ENCODE results near the gene GNPDA2. TPM values are rescaled to one million over a fixed set of nuclear protein-coding genes. Genes with fewer than 3 reads are reported as not detected.

GNPDA2 gene
- total and polyA plus RNA-seq, 2 experiments from 2014 or later: 8.8 to 20.3 TPM

DNA sequence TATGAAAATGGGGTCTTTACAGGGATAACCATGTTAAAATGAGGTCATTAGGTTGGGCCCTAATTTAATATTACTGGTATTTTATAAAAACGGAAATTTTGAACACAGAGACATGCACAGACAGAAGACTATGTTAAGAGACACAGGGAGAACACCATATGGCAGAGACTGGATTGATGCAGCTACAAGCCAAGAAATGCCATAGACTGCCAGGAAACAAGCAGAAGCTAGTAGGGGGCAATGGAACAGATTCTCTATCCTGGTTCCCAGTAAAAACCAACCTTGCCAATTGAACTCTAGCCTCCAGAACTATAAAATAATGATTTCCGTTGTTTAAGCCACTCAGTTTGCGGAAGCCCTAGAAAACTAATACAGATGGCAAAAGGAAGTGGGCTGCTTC lies 54.7 kb downstream of the GNPDA2 start:
- no peak overlapping the region for H3K4me2 ChIP-seq
- H3K4me3 ChIP-seq: no peak overlapping the region
- DNase-seq (ENCODE audit: low spot score): no peak
- no peaks in the 10 kb centered on the region for H3K36me3 ChIP-seq (replicated peaks; ENCODE audit: insufficient read depth, low read depth)
- no peak overlapping the region for H2AFZ ChIP-seq
- TF ChIP-seq, protein P1, sequence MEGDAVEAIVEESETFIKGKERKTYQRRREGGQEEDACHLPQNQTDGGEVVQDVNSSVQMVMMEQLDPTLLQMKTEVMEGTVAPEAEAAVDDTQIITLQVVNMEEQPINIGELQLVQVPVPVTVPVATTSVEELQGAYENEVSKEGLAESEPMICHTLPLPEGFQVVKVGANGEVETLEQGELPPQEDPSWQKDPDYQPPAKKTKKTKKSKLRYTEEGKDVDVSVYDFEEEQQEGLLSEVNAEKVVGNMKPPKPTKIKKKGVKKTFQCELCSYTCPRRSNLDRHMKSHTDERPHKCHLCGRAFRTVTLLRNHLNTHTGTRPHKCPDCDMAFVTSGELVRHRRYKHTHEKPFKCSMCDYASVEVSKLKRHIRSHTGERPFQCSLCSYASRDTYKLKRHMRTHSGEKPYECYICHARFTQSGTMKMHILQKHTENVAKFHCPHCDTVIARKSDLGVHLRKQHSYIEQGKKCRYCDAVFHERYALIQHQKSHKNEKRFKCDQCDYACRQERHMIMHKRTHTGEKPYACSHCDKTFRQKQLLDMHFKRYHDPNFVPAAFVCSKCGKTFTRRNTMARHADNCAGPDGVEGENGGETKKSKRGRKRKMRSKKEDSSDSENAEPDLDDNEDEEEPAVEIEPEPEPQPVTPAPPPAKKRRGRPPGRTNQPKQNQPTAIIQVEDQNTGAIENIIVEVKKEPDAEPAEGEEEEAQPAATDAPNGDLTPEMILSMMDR (IDR thresholded peaks at IDR 0.05; ENCODE audit: poor library complexity): no peak
- no peak for TF ChIP-seq EZH2 (IDR thresholded peaks at IDR 0.05; ENCODE audit: borderline replicate concordance)
- no peak for TF ChIP-seq EZH2phosphoT487 (IDR thresholded peaks at IDR 0.05; ENCODE audit: low read depth, severe bottlenecking, unreplicated experiment)
- H3K4me1 ChIP-seq (ENCODE audit: insufficient read depth): no peaks in the 10 kb centered on the region
- H4K20me1 ChIP-seq (ENCODE audit: insufficient read depth, poor library complexity, severe bottlenecking): no peaks in the 10 kb centered on the region
- H3K9me3 ChIP-seq (ENCODE audit: low read depth): no peaks in the 10 kb centered on the region
- H3K9me2 ChIP-seq (replicated peaks; ENCODE audit: insufficient read depth): no peaks in the 10 kb centered on the region
- no peak overlapping the region for H3K27ac ChIP-seq
- peaks cover 5% of the 10 kb centered on the region for H3K27me3 ChIP-seq
- H3K79me2 ChIP-seq: no peaks in the 10 kb centered on the region
- 80% methylated on average over 3 of the region's 3 CpGs for WGBS (ENCODE audit: low lambda C conversion rate, missing lambda C conversion rate)

DNA sequence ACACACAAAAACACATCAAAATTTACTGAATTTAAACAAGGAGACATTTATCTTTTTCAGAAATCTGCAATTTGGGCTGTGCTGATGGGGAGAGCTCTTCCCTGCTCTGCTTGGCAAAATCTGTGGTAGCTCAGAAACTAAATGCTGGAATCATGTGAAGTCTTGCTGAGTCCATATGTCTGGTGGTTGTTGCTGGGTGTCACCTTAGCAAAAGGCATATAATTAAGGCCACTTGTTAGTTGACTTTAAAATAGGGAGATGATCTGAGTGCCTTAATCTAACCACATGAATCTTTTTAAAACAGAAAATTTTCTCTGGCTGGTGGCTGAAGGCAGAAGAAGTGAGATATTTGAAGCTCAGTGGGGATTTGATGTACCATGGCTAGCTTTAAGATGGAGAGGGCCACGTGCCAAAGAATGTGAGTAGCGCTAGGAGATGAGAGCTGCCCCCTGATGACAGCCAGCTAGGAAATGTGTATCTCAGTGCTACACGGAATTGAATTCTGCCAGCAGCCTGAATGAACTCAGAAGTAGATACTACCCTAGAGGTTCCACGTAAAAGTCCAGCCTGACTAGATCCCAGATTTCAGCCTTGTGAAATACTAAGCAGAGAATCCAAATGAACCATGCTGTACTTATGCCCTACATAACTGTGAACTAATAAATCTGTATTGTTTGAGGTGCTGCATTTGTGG lies 55.7 kb downstream of the GNPDA2 start:
- peak; percentile 20 for DNase-seq (ENCODE audit: low spot score)
- Histone ChIP-seq H3K9me2 (replicated peaks; ENCODE audit: insufficient read depth) (no peaks in the 10 kb centered on the region), H3K9me3 (ENCODE audit: low read depth) (no peaks in the 10 kb centered on the region), H3K27me3 (peaks cover 5% of the 10 kb centered on the region), H2AFZ (no peak overlapping the region), H3K4me3 (no peak overlapping the region), H3K27ac (no peak overlapping the region), H3K79me2 (no peaks in the 10 kb centered on the region), H3K4me1 (ENCODE audit: insufficient read depth) (no peaks in the 10 kb centered on the region), H3K36me3 (replicated peaks; ENCODE audit: insufficient read depth, low read depth) (no peaks in the 10 kb centered on the region), H3K4me2 (no peak overlapping the region), H4K20me1 (ENCODE audit: insufficient read depth, poor library complexity, severe bottlenecking) (no peaks in the 10 kb centered on the region)
- TF ChIP-seq, protein P1 (IDR thresholded peaks at IDR 0.05; ENCODE audit: poor library complexity): no peak
- TF ChIP-seq EZH2 (IDR thresholded peaks at IDR 0.05; ENCODE audit: borderline replicate concordance): no peak
- TF ChIP-seq EZH2phosphoT487 (IDR thresholded peaks at IDR 0.05; ENCODE audit: low read depth, severe bottlenecking, unreplicated experiment): no peak
- whole genome bisulfite sequencing (ENCODE audit: low lambda C conversion rate, missing lambda C conversion rate): 71% methylated on average over 4 of the region's 4 CpGs

DNA sequence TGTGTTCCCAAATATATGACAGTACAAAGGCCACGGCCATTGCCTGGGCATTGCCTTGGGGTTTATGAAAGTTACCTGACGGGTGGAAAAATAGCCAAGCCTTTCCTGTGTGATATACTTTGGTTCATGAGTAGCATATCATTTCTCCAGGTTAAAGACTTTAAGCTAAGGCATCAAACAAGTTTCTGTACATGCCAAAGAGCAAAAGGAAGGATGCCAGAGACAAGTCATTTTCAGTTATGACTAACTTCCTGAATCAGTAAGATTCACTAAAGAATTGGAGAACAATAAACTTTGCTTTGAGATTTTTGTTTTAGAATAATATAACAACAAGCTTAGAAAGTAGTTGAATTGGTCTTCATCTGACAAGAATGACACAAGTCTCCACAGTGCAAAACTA lies 57.8 kb downstream of the GNPDA2 start:
- Histone ChIP-seq H2AFZ (no peak overlapping the region), H3K79me2 (no peaks in the 10 kb centered on the region), H3K36me3 (replicated peaks; ENCODE audit: insufficient read depth, low read depth) (no peaks in the 10 kb centered on the region), H3K4me3 (no peak overlapping the region), H4K20me1 (ENCODE audit: insufficient read depth, poor library complexity, severe bottlenecking) (no peaks in the 10 kb centered on the region), H3K4me2 (no peak overlapping the region), H3K9me3 (ENCODE audit: low read depth) (no peaks in the 10 kb centered on the region), H3K27ac (no peak overlapping the region), H3K9me2 (replicated peaks; ENCODE audit: insufficient read depth) (no peaks in the 10 kb centered on the region), H3K4me1 (ENCODE audit: insufficient read depth) (no peaks in the 10 kb centered on the region), H3K27me3 (peaks cover 5% of the 10 kb centered on the region)
- TF ChIP-seq, protein P1 (IDR thresholded peaks at IDR 0.05; ENCODE audit: poor library complexity): no peak
- TF ChIP-seq EZH2phosphoT487 (IDR thresholded peaks at IDR 0.05; ENCODE audit: low read depth, severe bottlenecking, unreplicated experiment): no peak
- DNase-seq (ENCODE audit: low spot score): no peak
- WGBS (ENCODE audit: low lambda C conversion rate, missing lambda C conversion rate): 44% methylated on average over 2 of the region's 2 CpGs

Data from hepatocyte (in vitro differentiated cells).